ENCODE results near the gene ZNF14.
"Not testable (repeated sequence)": the region's sequence is repeated elsewhere in the genome, so short reads cannot be mapped to it uniquely, and the experiment has no call there.

Gene ZNF14

DNA sequence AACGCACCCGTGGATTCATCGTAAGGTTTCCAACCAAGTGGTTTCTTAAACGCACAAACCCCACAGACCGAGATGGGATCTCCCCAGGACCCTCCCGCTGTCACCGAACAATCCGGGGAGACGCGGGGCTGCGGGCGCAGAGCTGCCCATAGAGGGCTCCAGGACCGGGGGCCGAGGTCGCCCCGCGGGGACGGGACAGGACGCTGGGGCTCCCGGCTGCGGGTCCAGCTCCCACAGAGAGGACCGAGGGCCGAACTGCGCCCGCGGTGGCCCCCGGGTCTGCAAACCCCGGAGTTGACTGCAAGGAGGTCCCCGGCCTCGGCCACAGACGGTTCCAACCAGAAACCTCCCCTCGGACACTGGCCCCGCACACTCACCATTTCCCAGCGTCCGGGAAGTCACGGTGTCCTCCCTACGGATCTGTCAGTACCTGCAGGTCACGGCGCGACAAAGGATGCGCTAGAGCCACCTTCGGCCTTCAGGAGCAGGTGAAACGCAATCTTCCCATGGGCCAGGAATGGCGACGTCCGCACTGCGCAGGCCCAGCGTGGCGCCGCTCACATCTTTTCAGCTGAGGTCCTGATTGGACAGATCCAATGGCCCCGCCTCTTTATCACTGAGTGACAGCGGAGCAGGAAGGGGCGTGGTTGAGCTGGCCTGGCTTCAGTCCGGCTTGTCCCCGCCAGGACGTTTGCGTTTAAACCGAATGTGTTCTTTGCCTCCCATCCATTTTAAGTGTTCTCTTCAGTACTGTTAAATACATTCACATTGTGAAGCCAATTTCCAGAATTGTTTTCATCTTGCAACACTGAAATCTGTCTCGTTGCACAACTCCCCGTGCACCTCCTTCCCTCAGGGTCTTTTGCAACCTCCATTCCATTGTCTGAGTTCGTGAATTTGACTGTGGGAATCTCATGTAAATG, at the start of gene ZNF14:
TSS of gene ZNF14 (minus strand) at position 534 of the 923 bp plus-strand sequence. CDS start at position 380, 154 bp downstream.
- TF ChIP-seq, protein P1, sequence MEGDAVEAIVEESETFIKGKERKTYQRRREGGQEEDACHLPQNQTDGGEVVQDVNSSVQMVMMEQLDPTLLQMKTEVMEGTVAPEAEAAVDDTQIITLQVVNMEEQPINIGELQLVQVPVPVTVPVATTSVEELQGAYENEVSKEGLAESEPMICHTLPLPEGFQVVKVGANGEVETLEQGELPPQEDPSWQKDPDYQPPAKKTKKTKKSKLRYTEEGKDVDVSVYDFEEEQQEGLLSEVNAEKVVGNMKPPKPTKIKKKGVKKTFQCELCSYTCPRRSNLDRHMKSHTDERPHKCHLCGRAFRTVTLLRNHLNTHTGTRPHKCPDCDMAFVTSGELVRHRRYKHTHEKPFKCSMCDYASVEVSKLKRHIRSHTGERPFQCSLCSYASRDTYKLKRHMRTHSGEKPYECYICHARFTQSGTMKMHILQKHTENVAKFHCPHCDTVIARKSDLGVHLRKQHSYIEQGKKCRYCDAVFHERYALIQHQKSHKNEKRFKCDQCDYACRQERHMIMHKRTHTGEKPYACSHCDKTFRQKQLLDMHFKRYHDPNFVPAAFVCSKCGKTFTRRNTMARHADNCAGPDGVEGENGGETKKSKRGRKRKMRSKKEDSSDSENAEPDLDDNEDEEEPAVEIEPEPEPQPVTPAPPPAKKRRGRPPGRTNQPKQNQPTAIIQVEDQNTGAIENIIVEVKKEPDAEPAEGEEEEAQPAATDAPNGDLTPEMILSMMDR (IDR thresholded peaks at IDR 0.05; ENCODE audit: extremely low read depth, insufficient read depth, missing control alignments): peak; percentile 13
- in situ Hi-C loops (cut with MboI; ENCODE audit: low pct_unique_long_range_greater_than_20kb, low sequenced_read_pairs, unreplicated experiment): no loop called here
- peak; percentile 99 for DNase-seq (ENCODE audit: low spot score)

DNA sequence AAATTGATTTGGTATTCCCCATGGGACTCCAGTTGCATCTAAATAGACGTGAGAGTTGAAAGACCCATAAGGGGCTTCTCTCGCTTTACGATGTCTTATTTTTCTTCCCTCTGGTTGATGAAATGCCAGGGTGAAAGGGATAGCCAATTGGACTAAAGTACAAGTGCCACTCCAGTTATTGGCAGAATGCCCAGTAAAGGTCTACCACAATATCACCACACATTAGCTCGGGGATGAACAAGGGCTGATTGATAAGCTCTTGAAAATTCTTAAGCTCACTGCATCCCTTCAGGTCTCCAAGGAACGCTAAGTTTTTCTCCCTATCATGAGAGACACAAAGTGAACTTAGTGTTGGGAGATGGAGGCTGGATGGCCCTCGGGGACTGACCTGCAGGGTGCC, 48.9 kb upstream of the ZNF14 start:
- in situ Hi-C loops (cut with MboI; ENCODE audit: low pct_unique_long_range_greater_than_20kb, low sequenced_read_pairs, unreplicated experiment); DNase-seq (ENCODE audit: low spot score): not testable (repeated sequence)

DNA sequence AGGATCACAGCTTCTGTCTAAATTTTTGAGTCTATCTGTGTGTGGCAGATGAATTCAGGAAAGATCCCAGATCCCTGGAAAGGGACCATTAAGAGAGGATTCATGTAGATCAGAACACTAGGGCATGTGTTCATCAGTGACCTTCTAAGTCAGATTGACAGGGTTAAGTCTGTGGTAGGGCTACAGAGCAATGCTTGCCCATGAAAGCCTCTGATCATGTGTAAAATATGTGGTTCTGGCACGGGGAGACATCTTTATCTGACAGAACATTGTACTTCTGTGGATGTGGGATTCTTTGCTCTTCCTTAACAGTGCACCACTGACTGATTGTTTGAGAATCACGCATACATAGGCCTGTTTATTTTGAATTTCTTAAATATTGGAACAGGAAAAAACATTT, 45.8 kb upstream of the ZNF14 start:
- DNase-seq (ENCODE audit: low spot score): no peak
- in situ Hi-C loops (cut with MboI; ENCODE audit: low pct_unique_long_range_greater_than_20kb, low sequenced_read_pairs, unreplicated experiment): no loop called here
- TF ChIP-seq, protein P1 (IDR thresholded peaks at IDR 0.05; ENCODE audit: extremely low read depth, insufficient read depth, missing control alignments): no peak

DNA sequence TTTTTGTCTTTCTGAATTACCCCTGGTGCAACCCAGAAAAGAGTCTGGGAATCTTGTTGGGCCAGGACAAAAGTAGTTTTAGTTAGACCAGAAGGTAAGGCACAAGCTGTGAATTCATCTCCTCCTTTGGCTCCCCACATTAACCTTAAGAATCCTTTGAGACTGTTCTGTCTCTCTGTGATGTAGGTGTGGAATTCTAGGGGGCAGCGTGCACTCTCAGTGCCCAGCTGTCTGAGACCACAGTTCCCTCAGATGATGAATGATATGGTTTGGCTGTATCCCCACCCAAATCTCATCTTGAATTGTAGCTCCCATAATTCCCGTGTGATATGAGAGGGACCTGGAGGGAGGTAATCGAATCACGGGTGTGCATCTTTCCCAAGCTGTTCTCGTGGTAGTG, 44.8 kb upstream of the ZNF14 start:
- no peak for DNase-seq (ENCODE audit: low spot score)
- TF ChIP-seq, protein P1 (IDR thresholded peaks at IDR 0.05; ENCODE audit: extremely low read depth, insufficient read depth, missing control alignments): no peak
- in situ Hi-C loops (cut with MboI; ENCODE audit: low pct_unique_long_range_greater_than_20kb, low sequenced_read_pairs, unreplicated experiment): no loop called here

DNA sequence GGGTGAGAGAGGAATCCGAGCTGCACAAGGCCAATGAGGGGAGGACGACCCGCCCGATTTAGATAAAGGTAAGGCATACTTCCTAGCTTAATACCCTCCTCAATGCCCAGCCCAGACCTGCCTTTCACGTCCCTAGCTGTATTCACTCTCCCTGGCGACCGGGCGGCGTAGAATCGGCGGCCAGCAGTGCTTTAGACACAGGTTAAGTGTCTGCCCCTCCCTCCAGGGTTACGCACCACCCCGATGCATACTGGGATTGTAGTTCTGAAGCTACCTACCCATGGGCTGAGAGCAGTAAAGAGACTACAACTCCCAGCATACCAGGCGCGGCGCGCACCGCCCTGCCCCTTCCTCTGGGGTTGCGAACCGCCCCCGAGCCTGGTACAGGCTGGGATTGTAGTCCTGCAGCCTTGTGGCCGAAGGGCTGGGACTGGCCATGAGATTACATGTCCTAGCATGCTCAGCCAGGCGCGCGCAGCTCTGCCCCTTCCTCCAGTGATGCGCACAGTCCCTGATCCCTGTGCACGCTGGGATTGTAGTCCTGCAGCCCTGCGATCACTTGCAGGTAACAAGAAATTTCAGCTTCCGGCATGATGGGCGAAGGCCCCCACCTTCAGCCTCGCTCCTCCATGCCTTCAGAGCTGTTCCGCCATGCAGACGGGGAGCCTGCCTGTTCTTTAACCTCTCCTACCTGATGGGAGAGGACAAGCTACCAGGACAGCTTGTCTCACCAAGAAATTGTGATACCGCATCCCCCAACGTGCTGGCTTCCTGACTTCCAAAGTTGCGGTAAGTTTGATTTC, 43.5 kb upstream of the ZNF14 start:
- peak; percentile 91 for DNase-seq (ENCODE audit: low spot score)
- TF ChIP-seq, protein P1 (IDR thresholded peaks at IDR 0.05; ENCODE audit: extremely low read depth, insufficient read depth, missing control alignments): no peak
- in situ Hi-C loops (cut with MboI; ENCODE audit: low pct_unique_long_range_greater_than_20kb, low sequenced_read_pairs, unreplicated experiment): no loop called here

DNA sequence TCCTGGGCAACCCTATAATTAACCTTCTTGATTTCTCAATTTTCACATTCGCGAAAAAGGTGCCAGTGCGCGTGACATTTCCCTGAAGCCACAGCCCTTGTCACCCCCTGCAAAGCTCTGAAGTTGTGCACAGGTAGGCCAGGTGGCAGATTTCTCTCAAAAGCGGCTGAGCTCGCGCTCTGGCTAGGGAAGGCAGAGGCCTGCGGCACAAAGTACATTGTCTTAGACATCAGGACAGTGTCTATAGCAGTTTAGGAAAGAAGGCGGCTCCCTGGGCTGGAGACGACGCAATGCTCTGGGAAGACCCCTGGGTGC, 42.9 kb upstream of the ZNF14 start:
- TF ChIP-seq, protein P1 (IDR thresholded peaks at IDR 0.05; ENCODE audit: extremely low read depth, insufficient read depth, missing control alignments): no peak
- no peak for DNase-seq (ENCODE audit: low spot score)
- in situ Hi-C loops (cut with MboI; ENCODE audit: low pct_unique_long_range_greater_than_20kb, low sequenced_read_pairs, unreplicated experiment): no loop called here

Data from GM13977 (cell line).